Middle frontal gyrus (tissue), 1 donor: ENCODE data around the gene STAMBPL1.
"Not testable (repeated sequence)": the region's sequence is repeated elsewhere in the genome, so short reads cannot be mapped to it uniquely, and the experiment has no call there.

Source experiments
- DNase-seq: peaks from one replicate; pipeline ENCODE4 v3.0.0-alpha.2; 2015; ENCODE audit warnings: low spot score; ENCODE audit errors: extremely low spot score

The STAMBPL1 gene

DNA sequence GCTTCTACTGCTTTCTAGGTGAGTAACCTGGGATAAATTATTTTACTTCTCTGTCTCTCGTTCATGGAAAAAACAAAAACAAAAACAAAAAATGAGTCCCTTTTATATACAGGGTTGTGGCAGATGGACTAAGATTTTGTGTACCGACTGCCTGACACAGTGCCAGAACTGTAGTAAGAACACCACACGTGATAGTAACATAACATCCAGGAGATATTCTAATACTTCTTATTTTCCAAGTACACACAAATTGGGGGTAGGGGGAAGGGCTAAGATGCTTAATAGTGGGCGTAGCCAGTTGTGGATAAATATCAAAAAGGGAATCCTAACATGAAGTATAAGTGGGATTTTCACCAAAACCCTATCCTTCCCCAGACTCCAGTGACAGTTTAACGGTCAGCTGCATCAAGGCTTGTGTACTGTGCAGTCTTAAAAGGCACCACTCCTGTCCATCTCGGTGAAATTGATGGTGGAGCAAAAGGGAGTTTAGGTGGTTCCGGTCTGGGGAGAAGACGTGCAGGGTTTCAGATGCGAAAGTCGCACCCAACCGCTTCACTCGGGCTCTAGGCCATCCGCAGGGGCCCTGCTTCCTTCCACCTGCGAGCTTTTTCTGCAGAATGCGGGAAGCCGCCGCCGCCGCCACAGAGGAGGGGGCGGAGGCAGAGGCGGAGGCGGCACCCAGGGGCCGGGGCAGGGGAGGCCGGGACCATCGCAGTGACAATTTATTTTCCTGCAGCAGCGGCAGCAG lies at the start of gene STAMBPL1:
STAMBPL1 (plus strand) TSS at position 712 of the 748 bp plus-strand sequence. CDS start 21,464 bp downstream, outside the sequence.
- no peak for DNase-seq

DNA sequence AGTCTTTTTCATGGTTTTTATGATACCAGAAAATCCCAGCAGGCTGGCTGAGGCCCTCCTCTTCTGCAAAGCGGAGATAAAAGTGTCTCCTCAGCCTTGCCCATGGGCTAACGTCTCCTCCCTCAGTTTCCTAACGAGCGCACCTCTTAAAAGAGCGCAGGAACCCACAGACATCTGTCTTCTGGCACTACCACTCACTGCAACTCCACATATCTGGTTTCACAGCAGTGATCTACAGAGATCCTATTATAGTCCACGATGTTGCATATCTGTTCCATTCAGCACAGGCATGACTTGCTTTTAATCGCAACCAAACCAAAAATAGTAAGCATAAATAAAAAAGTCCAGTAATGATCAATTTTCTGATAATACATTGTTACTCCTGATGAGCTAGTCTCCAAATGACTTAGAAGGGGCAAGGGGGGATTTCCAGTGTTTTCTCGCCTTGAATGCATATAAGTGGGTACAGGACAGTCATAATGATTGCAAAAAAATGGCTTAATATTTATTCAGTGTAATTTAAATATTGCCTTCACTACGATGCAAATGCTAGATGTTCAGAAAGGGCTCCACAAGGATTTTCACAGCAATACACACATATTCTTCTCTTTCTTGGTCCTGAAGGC lies 49.3 kb upstream of the STAMBPL1 start:
- DNase-seq, result no peak

DNA sequence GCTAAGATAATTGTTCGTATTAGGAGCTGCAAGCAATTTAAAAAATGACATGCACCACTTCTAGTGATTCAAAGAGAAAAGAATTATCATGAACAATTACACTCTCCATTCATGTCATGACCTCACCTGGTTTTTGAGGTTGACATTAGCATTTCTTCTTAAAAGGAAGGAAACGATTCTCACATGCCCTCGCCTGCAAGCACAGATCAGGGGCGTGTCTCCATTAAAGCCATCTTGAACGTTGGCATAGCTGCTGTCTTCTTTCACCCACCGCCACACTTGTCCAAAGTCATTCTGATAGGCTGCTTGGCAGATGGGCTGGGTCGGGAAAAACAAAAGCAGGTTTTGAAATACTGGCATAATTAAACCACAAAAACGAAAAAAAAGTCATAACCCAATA lies 48.3 kb upstream of the STAMBPL1 start:
- no peak for DNase-seq

DNA sequence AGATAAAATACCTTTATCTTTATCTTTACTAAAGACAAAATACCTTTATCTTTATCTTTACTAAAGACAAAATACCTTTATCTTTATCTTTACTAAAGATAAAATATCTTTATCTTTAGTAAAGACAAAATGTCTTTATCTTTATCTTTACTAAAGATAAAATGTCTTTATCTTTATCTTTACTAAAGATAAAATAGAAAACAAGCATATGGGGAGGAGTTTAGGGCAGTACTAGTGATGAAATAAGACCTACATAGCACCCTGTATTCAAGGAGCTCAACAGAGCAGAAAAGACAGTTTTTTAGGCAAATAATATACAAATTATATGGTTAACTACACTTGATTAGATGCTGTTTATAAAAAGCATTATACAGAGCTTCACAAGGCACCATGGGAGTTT lies 47.7 kb upstream of the STAMBPL1 start:
- no peak for DNase-seq

DNA sequence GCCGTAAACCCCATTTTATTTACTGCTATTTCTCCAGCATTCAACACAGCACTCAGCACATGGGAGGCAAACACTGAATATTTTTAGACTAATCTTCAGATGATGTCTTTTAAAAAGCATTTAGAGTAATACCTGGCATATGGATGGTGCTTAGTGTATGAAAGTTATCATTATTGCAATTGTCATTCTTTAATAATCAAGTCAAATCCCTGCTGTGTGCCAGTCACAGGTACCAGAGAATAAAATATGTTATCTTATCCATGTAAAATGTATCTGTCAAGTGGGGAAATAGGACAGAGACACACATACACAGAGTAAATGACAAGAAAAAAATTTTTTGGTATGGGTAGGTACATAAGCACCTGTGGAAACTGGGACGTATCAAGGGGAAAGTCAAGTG lies 46.9 kb upstream of the STAMBPL1 start:
- no peak for DNase-seq

DNA sequence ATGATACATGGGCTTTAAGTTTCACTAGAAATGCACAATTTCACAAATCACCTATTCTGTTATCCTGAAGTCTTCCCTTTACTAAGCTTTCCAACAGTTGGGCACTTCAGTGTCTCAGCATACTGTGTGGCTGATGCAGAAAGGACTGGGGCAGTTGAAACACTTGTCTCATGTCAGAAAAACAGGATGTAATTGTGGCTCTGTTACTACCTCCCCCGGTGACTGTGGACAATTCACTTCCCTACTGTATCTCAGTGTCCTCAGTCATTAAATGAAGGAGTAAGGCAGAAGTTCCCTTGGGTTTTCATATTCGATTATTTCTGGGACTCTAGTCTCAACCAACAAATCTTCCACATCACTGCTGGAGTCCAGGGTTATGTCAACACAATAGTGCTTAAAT lies 46.3 kb upstream of the STAMBPL1 start:
- no peak for DNase-seq

DNA sequence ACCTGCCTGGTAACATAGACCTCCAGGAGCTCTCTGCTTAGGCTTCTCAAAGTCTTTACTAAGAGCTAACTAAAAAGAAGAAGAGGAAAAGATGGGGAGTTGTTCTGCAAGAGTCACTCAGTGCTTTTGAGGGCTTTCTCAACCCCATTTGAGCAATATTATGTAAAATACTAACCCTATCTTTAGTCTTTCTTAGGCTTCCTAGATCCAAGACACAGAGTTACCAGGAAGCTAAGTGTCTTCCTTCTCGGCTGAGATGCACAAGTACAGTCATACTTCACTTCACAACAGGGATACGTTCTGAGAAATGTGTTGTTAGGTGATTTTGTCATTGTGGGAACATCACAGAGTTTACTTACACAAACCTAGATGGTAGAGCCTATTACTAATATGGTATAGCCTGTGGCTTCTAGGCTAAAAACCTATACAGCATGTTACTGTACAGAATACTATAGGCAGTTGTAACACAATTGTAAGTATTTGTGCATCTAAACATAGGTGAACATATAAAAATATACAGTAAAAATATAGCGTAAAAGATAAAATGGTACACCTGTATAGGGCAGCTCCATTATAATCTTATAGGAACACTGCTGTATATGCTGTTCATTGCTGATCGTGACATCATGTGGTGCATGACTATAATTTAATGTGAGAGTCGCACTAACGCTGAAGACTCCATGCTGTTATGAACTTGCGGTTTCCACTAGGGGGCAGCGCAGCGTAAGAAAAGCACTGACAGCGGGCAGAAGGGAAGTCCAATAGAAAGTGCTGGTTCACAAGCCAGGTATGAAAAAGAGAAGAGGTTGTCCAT lies 44.7 kb upstream of the STAMBPL1 start:
- peak; percentile 80 for DNase-seq

DNA sequence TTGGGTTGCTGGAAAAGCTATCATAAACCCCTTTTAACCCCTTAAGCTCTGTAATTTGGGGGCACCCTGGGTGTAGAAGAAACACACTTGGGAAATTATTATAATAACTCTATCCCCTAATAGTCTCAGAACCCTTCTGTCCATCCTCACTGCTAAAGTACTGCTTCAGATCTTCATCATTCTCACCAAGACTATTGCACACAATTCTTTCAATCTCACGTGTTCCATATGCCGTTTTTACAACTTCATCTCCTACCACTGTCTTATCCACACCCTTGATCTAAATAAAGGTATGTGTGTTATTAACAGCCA lies 44.2 kb upstream of the STAMBPL1 start:
- no peak for DNase-seq

DNA sequence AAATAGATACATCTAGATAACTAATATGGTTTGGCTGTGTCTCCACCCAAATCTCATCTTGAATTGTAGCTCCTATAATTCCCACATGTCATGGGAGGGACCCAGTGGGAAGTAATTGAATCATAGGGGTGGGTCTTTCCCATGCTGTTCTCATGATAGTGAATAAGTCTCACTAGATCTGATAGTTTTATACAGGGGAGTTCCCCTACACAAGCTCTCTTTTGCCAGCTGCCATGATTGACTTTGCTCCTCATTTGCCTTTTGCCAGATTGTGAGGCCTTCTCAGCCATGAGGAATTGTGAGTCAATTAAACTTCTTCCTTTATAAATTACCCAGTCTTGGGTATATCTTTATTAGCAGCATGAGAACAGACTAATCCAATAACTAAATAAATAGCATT lies 42.4 kb upstream of the STAMBPL1 start:
- DNase-seq, result not testable (repeated sequence)

DNA sequence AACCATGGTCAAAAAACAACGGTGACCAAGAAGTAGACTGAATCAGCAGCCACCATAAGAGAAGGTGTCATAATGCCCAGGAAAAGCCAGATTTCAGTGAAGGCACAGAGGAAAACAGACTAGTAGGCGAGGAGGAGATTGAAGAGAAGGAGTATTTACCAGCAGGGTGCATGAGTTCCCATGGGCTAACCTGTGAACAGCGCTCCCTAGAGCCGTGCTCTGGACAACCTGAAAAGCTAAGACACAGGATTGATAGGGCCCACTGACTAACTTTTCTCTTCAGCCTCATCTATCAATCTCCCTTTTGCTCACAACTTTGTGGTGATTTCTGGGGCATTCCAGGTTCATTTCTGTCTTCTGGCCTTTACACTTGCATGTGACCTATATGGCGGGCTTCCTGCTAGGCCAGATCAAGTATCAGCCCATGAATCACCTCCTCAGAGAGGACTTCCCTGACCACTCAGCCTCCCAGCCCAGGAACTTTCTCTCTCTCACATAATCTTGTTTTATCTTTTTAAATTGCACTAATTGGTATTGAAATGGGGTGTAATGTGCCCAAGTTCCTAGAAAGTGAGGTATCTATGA lies 41.2 kb upstream of the STAMBPL1 start:
- DNase-seq, result no peak

DNA sequence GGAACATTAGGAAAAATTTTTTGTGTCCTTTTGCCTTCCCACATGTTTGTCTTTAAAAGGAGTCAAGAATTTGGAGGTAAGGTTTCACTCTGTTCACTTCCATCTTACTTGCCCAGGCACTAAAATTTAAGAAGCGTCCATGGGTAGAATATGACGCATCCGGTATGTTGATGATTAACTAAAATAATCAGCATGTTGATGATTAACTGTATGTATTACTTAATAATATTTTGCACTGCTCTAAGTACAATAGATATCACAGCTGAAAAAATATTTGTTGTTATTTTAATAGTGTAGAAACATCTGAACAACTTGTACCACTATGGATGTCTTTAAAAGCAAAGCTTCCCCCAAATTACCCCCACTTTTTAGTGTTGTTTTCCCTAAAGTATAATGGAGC lies 39.9 kb upstream of the STAMBPL1 start:
- DNase-seq, result no peak

DNA sequence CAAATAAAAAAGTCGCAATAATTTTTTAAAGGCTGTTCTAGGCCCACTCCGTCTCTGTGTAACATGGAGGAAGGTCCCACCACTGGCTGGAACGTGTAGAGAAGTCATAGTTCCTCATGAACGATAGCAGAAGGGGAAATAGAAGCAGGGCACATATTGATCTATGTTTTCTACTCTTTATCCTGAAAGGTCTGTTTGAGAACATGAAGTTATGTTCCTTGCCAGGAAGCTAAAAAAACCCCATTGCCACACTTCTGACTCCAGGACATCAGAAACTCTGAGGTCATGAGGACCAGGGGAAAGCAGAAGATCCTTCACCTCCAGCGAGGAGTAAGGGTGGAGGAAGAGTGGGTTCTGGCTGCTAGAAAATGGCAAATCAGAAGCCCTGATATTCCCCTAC lies 39.2 kb upstream of the STAMBPL1 start:
- no peak for DNase-seq

DNA sequence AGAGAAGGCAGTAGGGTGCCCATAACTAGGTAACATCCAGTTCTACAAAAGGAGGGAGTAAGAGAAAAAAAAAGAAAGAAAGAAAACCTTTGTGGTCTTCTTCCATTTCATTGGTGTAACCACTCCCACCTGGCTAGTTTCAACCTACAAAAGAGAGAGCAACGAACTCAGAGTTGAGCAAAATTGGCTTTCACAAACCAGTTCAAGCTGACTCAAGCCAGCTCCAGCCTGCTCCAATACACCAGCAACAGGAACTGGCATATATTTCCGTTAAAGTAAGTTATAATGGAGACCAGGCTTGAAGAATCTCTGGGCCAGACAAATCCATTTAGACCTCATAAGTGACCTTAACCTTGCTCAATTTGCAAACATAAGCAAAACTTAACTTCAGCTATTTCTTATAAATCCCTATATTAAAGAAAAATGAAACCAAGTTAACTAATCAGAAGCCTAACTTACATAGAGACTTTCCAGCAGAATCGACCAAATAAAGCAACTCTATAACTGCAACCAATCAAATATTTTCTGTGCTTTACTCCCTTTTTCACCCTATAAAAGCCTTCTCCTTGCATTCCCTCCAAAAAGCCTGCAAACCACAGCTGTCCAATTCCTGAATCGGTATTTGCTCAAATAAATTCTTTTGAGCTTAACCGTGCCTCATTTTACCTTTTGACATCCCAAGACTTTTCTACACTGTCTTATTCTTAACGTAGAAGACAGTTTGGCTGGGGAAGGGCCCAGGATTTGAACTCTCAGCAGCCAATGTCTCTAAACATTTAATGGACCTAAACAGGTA lies 38.5 kb upstream of the STAMBPL1 start:
- no peak for DNase-seq

DNA sequence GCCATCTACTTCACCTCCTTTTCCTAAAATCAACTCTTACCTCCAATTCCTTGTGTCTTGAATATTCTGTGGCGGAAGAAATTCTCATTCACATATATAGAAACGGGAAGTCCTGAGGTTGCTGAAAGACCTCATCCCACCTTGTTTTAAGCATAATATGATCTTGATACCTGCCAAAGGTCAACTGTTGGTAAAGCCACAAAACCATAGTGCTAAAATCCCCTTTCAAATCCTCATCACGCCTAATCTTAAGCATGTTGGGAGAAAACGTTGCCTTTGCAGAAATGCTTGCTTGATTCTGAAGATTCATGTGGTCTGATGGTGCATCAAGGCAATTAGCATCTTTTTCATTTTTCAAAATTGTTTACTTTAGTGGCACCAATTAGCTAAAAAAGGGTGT lies 36.9 kb upstream of the STAMBPL1 start:
- DNase-seq, result no peak

DNA sequence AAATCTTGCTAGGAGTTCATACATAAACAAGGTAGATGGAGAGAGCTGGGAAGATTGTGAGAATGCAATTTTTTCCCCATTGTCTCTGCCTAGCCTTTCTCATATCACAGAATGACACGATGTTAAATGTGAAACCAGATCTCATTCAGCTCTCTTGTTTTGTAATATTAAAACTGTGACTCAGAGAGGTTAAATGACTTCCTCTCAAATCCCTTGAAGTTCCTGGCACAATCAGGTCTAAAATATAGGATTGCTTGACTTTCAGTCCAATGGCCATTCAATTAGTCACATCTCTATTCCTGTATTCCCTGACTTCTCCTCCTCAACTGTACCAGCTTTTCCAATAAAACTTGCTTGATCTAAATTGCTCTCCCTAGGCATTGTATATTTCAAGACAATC lies 31.5 kb upstream of the STAMBPL1 start:
- no peak for DNase-seq

DNA sequence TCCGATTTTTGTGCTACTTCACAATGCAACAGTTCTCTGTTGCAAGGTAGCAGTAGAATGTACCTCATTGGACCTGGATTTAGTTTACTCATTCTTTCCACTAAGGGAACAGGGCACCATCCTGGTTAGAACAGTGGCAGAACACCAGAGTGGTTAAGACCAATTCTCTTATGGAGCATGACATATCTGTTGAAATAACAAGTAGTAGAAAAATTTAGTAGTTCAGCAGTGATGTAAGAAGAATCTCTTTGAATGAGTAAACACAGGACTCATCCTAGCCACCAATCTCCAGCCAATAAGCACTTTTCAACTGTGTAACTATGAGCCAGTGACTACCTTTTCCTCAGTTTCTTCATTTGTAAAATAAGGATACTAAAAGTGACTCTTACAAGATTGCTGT lies 30.8 kb upstream of the STAMBPL1 start:
- DNase-seq, result no peak

DNA sequence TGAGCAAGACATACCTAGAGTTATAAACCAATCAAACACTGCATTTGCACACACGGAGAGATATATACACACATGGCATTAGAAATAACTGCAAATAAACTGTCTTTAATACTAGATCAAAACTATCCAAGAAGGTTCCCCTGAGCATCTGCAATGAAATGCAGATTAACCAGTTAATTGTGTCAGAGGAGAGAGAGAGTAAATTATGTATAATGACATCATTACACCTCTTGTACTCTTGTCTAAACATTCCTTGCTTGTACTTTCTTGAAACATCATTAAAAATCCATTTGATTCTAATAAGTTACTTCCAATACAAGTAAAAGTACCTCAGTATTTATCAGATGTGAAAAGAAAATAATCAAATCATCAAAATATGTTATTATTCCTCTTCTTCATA lies 29.3 kb upstream of the STAMBPL1 start:
- DNase-seq, result no peak

DNA sequence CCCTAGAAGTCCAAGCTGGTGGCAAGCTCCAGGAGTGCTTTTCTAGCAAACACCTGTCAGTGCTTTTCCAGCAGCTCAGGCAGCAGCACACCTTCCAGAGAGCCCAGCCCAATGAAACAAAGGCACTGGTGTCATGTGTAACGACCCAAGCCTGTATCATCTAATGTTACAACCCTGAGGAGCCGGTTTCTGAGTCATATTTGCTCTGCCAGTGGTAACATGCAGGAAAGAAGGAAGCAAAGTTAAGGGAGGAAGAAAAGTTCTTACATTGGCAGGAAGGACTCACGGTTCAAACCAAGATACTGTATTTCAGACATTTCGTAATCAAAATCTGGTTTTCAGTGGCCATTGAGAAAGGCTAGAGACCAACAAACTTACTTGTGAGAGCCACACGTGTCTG lies 28.3 kb upstream of the STAMBPL1 start, which contains the start of gene ANKRD22:
ANKRD22 (minus strand) TSS at position 139 of the 400 bp plus-strand sequence. CDS start 237 bp downstream, outside the sequence.
- DNase-seq, result no peak

DNA sequence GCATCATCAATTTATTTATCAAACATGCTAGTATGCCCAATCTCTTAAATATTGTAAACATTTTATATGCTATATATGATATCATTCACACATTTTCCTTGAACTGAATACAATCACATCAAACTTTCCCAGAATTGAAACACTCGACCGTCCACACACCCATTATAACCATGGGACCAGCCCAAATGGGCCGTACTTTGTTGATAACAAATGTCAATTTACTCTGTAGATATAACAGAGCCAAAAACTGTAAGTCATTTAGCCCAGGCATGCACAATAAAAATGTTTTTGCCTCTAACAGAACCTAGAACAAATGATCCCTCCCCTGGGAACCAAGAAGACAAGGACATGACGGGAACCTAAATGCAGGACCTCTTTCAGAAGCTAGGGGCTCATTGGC lies 27.7 kb upstream of the STAMBPL1 start:
- DNase-seq, result no peak

DNA sequence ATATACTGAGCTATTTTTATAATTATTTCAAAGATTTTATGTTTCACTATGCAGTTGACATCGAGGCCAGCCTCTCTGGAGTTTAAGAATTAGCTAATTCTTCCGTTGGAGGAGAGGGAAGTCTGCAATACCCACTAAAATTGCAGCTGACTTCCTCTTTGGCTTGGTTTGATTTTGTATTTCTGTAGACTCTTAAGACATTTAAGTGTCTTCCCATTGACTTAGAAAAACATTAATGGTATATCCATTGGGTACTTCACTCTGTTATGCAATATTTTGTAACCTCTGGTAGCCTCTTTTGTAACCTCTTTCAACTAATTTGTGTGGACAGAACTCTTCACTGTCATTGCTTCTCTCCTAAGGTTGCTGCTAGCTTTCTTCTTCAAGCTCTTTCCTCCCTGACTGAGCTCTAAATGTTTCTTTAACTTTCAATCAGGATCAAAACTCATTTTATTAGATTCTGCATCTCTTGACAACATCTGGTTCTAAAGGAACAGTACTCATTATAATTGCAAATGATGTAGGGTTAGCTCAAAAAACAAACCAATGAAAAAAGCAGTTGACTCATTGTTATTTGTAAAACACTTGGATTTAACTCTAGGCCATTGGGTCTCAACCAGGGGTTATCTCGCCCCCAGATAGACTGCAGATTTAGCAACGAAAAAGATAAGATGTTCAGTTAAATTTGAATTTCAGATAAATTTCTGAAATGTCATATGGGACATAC lies 26.7 kb upstream of the STAMBPL1 start:
- no peak for DNase-seq

DNA sequence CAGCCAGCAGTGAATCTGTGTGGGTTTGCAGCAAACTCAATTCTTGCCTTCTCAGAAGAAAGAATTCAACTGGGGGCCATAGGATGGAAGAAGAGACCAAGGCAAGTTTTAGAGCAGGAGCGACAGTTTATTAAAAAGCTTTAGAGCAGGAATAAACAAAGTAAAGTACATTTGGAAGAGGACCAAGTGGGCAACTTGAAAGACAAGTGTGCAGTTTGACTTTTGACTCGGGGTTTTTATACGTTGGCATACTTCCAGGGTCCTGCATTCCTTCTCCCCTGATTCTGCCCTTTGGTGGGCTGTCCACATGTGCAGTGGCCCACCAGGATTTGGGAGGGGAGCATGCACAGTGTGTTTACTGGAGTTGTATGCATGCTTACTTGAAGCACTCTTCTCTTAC lies 25.4 kb upstream of the STAMBPL1 start:
- DNase-seq, result no peak
